ENCODE results near the gene PRLR. TPM values are rescaled to one million over a fixed set of nuclear protein-coding genes. Genes with fewer than 3 reads are reported as not detected.

PRLR gene
- total and polyA plus RNA-seq, 4 donors: 3.5 to 44.5 (median 14.3) TPM

- Histone ChIP-seq H3K9me3 (ENCODE audit: control insufficient read depth in 4 of 4, low read length in 3 of 4) (no peaks in the 10 kb centered on the region), H3K4me1 (ENCODE audit: control insufficient read depth in 4 of 4, insufficient read depth in 4 of 4, low read length in 3 of 4) (peaks cover 3 to 16% (median 16%) of the 10 kb centered on the region in 4 donors), H3K4me3 (ENCODE audit: low read depth in 1 of 3, low read length in 3 of 3) (no peak overlapping the region), H3K9ac (ENCODE audit: low read depth in 1 of 2, low read length in 2 of 2) (no peak overlapping the region), H3K27me3 (ENCODE audit: control insufficient read depth in 4 of 4, insufficient read depth in 4 of 4, low read length in 3 of 4) (no peaks in the 10 kb centered on the region), H3K36me3 (ENCODE audit: control insufficient read depth in 4 of 4, insufficient read depth in 3 of 4, low read depth in 1 of 4, low read length in 3 of 4) (no peaks in the 10 kb centered on the region), H3K27ac (ENCODE audit: low read depth in 1 of 2, low read length in 2 of 2) (no peak overlapping the region)
- TF ChIP-seq FOXA2 (IDR thresholded peaks at IDR 0.05): no peak
- TF ChIP-seq FOXA1 (IDR thresholded peaks at IDR 0.05): no peak
- no peak for TF ChIP-seq ATF3 (IDR thresholded peaks at IDR 0.05)
- no peak for TF ChIP-seq CTCF (IDR thresholded peaks at IDR 0.05; ENCODE audit: low read depth, low read length, missing input control)
- no peak for TF ChIP-seq JUND (IDR thresholded peaks at IDR 0.05)
- TF ChIP-seq TAF1 (conservative IDR thresholded peaks at IDR 0.05): no peak
- TF ChIP-seq ZBTB33 (IDR thresholded peaks at IDR 0.05): no peak
- no peak for TF ChIP-seq RXRA (IDR thresholded peaks at IDR 0.05)
- TF ChIP-seq HNF4A (conservative IDR thresholded peaks at IDR 0.05): no peak
- no peak for TF ChIP-seq NR2F2 (IDR thresholded peaks at IDR 0.05)
- no peak for TF ChIP-seq HNF4G (IDR thresholded peaks at IDR 0.05)
- TF ChIP-seq EGR1 (IDR thresholded peaks at IDR 0.05; ENCODE audit: low read depth in 2 of 2): no peak
- TF ChIP-seq MAX (IDR thresholded peaks at IDR 0.05): no peak
- TF ChIP-seq RAD21 (IDR thresholded peaks at IDR 0.05): no peak
- no peak for TF ChIP-seq REST (IDR thresholded peaks at IDR 0.05)
- TF ChIP-seq SP1 (IDR thresholded peaks at IDR 0.05): no peak
- TF ChIP-seq GABPA (IDR thresholded peaks at IDR 0.05 in 1 of 2, conservative IDR thresholded peaks at IDR 0.05 in 1 of 2): no peak
- WGBS: 70% methylated on average over 4 of the region's 4 CpGs
- DNase-seq (ENCODE audit: low spot score): no peak
Observed at GRCh38 chr5:35198686-35199085, 31.6 kb downstream of the PRLR start.

GRCh38 chr5:35198075-35198474, 32.2 kb downstream of the PRLR start:
- Histone ChIP-seq H3K4me1 (ENCODE audit: control insufficient read depth in 4 of 4, insufficient read depth in 4 of 4, low read length in 3 of 4) (peaks cover 3 to 16% (median 16%) of the 10 kb centered on the region in 4 donors), H3K9ac (ENCODE audit: low read depth in 1 of 2, low read length in 2 of 2) (no peak overlapping the region), H3K36me3 (ENCODE audit: control insufficient read depth in 4 of 4, insufficient read depth in 3 of 4, low read depth in 1 of 4, low read length in 3 of 4) (no peaks in the 10 kb centered on the region), H3K4me3 (ENCODE audit: low read depth in 1 of 3, low read length in 3 of 3) (no peak overlapping the region), H3K27me3 (ENCODE audit: control insufficient read depth in 4 of 4, insufficient read depth in 4 of 4, low read length in 3 of 4) (no peaks in the 10 kb centered on the region), H3K27ac (ENCODE audit: low read depth in 1 of 2, low read length in 2 of 2) (no peak overlapping the region), H3K9me3 (ENCODE audit: control insufficient read depth in 4 of 4, low read length in 3 of 4) (no peaks in the 10 kb centered on the region)
- TF ChIP-seq SP1 (IDR thresholded peaks at IDR 0.05): peak; percentile 65
- no peak for TF ChIP-seq FOXA1 (IDR thresholded peaks at IDR 0.05)
- TF ChIP-seq JUND (IDR thresholded peaks at IDR 0.05): peak in 1 of 2 donors; percentile 55
- peak; percentile 41 for TF ChIP-seq YY1 (IDR thresholded peaks at IDR 0.05)
- peak; percentile 33 for TF ChIP-seq HNF4G (IDR thresholded peaks at IDR 0.05)
- TF ChIP-seq TAF1 (conservative IDR thresholded peaks at IDR 0.05): no peak
- TF ChIP-seq FOXA2 (IDR thresholded peaks at IDR 0.05): peak; percentile 40
- no peak for TF ChIP-seq GABPA (IDR thresholded peaks at IDR 0.05 in 1 of 2, conservative IDR thresholded peaks at IDR 0.05 in 1 of 2)
- TF ChIP-seq HNF4A (conservative IDR thresholded peaks at IDR 0.05): peak; percentile 65 to 74
- TF ChIP-seq CTCF (IDR thresholded peaks at IDR 0.05; ENCODE audit: low read depth, low read length, missing input control): no peak
- TF ChIP-seq NR2F2 (IDR thresholded peaks at IDR 0.05): peak; percentile 75
- peak; percentile 30 to 68 for TF ChIP-seq RAD21 (IDR thresholded peaks at IDR 0.05)
- peak; percentile 79 to 81 for TF ChIP-seq RXRA (IDR thresholded peaks at IDR 0.05)
- WGBS: 13% methylated on average over 5 of the region's 5 CpGs
- no peak for DNase-seq (ENCODE audit: low spot score)

Measured in liver (tissue), 9 donors.